NCI-H345 treated with DMSO at 0.1 percent for 48 hours (cell line): ENCODE measurements around the gene ATP2B1.

ENCODE experiments used
- DNase-seq: peaks from one replicate; lab custom pipeline; 2025; ENCODE audit not compliant: unreplicated experiment; lab: John Stamatoyannopoulos, UW

ATP2B1 gene

DNA sequence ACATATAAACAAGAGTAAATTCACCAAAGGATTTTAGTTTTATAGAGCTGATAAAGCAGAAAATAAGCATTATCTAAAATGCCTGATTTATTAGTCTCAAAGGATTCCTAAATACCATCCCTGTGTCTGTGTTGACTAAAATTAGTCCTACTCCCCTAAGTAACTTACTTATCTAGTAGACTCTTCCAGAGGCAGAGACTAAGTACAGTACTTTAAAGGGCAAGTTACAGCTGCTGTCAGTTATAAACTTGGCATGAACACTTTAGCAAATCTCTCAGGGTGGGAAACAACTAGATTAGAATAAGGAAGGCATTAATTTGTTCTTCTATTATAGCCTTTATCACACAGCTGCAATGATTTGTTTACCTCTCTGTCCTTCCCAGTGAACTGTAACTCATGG lies 46.0 kb downstream of the ATP2B1 start:
- DNase-seq, result no peak

DNA sequence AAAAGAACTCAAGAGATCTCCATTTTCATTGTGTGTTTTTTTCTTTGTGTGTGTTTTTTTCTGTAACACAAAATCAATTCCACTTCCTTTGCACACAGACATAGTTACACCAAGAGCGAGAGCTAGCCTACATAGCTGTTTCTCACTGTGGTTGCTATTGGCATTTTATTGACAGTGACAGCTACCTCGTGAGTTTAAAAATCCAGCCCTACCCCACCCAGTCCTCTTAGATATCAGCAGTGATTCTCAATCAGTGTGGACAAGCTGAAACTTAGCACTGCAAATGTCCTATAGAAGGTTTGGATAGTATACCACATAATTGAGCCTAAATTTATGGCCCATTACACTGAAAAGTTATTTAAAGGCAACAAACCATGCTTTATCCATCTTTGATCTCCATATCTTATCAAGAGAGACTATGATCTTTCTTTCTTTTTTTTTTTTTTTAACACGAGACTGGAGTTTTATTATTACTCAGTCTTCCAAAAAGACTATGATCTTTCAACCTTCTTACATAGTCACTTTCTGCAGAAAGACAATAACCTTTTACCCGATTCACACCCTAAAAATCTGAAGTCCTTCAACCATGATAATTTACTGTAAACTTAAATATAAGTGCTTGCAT lies 46.8 kb downstream of the ATP2B1 start:
- DNase-seq, result no peak

DNA sequence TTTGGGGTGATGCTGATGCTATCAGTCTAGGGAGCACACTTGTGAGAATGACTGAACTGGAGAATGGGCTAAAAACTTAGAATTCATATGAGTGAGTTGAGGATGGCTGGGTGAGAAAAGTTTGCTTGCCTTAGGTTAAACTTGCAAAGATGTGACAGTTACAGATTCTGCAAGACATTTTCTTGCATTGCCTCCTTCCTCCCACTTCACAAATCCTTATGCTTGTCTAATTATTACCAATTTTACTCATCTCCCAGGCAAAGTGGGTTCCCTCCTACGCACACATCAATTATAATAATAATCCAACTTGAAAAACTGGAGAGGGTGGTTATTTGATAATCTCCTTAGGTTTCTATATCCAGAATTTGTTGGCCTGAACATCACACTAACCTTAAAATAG lies 50.9 kb downstream of the ATP2B1 start:
- DNase-seq, result no peak

DNA sequence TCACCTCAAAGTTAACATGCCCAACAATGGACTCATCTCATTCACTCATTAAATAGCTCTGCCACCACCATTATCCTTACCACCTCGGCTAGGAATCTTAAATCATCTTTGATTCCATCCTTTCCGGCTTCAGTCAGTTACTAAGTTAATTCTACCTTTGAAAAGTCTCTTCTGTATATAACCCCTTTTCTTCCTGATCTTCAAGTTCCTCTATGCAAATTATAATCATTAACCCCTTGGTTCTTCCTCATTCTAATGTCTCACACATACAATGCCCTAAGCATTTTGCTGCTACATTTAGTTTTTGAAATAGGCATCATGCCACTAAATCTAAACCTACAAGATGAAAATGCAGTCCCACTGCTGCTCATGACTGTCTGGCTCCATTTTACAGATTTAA lies 51.6 kb downstream of the ATP2B1 start:
- DNase-seq, result no peak

DNA sequence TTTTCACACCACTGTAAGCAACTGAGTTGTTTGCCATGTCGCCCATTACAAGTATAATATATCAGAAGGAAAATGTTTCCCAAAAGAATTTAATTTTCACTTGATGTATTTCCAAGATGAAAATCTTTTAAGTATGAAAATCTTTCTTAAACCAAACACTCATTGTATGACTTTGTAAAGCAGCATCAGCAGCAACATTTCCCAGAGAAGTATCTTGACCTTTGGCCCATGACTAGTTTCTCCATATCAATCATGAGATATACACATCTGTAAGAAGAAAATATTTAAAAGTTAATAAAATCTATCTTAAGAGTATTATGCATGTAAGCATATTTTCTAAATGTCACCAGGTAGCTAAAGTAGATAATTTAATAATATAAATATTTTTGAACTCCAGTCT lies 52.8 kb downstream of the ATP2B1 start:
- no peak for DNase-seq

DNA sequence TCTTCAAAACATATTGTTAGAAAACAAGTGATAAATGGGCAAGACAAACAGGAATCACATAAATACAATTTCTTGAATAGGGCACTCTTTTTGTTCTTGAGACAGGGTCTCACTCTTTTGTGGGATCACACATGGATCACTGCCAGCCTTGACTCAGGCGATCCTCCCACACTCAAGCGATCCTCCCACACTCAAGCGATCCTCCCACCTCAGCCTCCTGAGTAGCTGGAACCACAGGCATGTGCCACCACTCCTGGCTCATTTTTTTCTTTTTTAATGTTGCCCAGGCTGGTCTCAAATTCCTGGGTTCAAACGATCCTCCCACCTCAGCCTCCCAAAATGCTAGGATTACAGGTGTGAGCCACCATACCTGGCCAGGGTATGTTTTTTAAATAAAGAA lies 57.4 kb downstream of the ATP2B1 start:
- DNase-seq, result no peak

DNA sequence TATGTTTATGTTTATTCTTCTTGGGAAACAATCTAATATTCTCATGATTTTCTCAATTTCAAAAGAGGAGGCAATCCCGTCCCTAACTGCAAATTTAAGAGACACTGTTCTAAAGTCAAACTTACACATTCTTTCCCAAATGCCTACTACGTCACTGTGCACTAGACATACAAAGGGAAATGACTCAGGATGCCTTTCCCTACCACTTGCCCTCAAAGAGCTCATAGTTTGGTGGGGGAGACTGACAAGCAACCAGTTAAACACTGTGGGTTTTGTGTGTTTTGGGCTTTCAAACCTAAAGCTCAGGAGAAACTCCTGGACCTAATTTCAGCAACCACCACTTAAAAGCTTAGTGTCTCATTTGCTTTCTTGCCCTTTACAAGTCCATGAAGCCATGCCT lies 58.4 kb downstream of the ATP2B1 start:
- no peak for DNase-seq

DNA sequence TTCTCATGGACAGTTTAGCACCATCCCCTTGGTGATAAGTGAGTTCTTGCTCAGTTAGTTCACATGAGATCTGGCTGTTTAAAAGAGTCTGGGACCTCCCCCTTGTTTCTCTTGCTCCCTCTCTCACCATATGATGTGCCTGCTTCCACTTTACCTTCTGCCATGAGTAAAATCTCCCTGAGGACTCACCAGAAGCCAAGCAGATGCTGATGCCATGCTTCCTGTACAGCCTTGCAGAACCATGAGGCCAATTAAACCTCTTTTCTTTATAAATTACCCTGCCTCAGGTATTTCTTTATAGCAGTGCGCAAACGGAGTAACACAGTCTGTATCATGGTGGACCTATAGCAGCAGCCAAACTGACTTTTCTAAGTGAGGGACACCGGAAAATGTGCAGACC lies 58.8 kb downstream of the ATP2B1 start:
- DNase-seq, result no peak

DNA sequence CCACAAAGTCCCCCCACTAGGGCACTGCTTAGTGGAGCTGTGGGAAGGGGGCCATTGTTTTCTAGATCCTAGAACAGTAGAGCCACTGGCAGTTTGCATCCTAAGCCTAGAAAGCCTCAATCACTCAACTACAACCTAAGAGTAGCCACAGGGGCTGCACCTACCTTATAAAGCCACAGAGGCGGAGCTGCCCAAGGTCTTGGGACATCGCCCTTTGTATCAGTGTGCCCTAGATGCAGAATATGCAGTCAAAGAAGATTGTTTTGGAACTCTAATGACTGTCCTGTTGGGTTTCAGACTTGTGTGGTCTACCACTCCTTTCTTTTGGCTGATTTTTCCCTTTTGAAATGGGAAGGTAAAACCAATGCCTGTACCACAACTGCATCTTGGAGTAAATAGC lies 59.5 kb downstream of the ATP2B1 start:
- DNase-seq, result no peak

DNA sequence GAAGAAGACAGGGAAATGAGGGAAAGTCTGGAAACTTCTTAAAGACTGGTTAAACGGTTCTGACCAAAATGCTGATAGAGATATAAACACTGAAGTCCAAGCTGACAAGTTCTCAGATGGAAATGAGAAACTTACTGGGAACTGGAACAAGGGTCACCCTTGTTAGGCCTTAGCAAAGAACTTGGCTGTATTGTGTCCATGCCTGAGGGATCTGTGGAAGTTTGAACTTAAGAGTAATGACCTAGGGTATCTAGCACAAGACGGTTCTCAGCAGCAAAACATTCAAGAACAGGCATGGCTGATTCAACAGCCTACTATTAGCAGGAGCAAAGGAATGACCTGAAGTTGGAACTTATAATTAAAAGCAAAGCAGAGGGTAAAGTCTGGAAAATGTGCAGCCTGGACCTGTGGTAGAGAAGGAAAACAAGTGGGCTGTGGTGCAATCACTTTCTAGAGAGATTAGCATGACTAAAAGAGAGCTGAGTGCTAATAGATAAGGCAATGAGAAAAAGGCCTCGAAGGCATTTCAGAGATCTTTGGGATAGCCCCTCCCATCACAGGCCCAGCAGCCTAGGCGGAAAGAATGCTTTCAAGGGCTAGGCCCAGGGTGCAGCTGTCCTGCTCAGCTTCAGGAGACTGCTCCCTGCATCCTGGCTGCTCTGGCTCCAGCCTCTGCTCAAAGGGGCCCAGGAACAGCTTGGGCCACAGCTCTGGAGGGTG lies 60.3 kb downstream of the ATP2B1 start:
- DNase-seq, result no peak

DNA sequence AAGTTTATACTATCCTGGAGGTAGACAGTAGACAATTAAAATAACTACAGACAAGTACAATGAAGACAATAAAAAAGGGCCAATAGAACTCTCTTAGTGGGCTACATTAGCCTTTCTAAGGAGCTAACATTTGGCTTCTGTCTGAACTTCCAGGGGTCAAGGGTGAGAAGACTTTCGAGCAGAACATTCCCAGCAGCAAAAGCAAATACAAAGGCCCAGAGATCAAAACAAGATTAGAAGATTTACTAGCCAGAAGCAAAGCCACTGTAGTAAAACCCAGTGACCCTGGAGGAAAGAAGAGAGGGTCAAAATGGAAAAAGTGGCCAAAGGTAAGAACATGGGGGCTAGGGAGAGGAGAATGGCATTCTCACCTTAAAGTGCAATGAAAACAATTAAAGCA lies 63.2 kb downstream of the ATP2B1 start:
- no peak for DNase-seq

DNA sequence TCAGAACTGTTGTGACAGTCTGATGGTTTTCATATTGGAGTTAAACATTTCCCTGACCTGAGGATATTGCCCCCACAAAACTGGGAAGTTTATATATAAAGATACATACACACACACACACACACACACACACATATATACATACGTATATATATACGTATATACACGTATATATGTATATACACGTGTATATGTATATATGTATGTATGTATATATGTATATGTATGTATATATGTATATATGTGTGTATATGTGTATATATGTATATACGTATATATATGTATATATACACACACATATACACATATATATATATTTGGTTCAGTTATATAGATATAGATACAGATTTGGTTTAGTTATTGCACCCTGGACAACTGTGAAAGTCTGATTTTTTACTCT lies 65.7 kb downstream of the ATP2B1 start:
- no peak for DNase-seq

DNA sequence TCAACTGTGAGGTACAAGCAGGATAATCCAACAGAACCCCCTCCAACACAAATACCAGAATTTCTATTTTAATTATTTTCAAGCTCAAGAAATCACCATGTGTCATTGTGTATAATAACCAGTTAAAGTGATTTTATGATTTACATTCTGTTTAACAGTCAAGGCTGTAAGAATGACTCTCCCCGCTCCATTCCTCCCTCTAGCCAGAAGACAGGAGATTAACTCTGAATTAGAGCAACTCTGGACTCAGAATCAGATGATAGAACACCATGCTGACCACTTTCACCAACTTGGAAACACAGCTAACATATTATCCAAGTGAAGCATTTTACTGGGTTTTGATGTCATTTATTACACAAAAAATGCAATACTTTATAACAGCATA lies 71.9 kb downstream of the ATP2B1 start:
- DNase-seq, result no peak

DNA sequence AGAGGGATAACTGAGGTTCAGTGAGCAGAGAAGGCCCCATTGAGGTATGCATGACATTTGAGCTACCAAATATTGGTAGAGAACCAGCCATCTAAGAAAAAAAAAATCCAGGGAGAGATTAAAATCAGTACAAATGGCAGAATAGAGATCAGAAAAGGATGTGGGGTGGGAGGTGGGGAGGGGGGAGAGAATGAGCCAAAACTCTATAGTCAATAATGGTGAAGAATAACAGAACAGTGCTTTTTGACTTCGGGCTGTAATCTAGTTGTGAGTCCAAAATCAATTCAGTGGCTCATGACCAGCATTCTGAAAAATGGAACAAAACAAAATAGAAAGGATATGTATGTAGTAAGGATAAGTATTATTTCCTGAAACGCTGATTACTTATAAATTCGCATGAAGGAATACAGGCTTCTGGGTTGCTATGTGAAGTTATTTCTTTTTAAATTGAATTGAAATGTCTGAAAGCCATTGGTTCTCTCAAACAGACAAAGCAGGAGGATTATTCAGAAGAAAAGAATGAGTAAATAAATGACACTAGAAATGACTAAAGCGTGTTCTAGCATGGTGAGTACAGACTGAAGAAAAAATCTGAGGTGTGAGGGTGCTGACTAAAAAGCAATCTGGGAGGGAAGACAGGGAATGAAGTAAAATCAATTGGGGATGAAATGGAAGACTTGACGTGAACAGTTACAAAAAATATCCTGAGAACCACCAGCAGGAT lies 72.4 kb downstream of the ATP2B1 start:
- no peak for DNase-seq

DNA sequence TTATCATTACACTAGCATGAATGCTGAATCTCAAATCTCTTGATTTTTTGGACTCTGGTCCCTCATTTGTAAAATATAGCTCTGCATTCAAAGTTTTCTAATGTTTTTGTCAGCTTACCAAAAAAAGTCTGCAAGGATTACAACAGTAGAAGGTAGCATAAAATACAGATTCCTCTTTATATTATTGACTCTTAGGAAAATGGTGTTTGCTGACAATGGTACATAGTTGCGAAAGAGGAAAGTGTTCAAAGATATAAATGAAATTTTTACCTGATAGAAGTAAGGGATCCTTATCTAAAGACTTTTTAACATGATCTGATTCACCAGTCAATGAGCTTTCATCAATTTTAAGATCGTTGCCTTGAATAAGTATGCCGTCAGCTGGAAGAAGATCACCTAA lies 74.1 kb downstream of the ATP2B1 start:
- DNase-seq, result no peak

DNA sequence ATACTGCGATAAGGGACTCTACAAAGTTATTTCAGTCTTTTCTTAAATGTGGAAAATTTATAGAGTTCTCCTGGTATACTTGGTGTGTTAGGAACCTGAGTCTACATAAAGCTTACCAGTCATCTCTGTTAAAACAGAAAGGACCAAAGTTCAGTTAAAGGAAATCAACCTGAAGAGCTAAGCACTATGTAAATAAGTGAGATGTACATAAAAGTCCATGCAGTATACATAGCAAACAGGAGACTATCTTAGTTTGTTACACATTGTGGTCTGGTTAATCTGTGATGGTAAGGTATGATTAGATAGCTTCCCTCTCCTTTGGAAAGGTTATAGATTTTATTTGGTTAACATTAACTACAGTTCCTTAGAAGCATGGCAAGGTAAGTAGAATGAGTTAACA lies 75.9 kb downstream of the ATP2B1 start:
- no peak for DNase-seq

DNA sequence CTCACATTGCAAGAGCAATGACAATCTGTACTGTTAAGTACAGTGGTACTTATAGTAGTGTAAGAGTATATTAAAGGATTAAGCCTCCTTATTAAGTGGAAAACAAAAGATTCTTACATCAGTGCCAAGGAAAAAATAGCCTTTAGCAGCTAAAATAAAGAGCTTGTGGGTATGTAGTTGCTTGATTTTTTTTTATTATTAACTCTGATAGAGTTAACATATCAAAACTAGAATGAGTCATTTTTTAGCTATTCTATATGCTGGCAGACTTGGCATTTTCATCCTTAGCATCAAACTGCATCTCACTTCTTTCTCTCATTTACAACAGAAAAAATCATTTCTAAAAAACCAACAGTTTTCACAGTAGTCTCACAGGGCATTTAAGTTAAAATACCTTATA lies 86.5 kb downstream of the ATP2B1 start:
- DNase-seq, result no peak

DNA sequence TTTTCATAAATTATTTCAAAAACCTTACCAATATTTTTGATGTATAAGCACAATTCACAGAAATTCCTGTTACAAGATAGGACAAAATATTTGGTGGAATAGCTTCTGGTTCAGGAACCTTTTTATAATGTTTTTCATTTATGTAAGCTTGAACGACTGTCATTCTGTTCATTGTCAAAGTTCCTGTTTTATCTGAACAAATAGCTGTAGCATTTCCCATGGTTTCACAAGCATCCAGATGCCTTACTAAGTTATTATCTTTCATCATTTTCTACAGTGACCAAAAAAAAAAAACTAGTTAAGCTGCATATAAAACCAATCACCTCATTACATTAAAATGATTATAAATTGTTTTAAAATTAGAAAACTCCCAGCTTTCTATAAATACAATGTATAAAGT lies 87.1 kb downstream of the ATP2B1 start:
- no peak for DNase-seq

DNA sequence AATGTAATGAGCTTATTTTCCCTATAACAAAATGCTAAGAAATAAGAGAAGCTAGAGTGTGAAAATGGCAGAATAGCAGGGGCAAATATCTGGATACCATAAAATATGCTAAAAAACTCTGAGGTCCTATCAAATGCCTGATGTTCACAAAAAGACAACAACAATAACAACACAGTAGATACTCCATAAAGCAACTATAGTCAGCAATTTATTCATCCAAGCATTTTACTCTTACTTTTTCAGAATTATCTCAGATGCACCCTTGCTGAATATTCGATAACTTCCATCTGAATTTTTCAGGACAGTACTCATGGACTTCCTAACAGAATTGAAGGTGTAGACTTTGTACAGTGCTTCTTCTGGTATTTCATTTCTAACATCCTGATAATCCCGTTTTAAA lies 88.9 kb downstream of the ATP2B1 start:
- no peak for DNase-seq

DNA sequence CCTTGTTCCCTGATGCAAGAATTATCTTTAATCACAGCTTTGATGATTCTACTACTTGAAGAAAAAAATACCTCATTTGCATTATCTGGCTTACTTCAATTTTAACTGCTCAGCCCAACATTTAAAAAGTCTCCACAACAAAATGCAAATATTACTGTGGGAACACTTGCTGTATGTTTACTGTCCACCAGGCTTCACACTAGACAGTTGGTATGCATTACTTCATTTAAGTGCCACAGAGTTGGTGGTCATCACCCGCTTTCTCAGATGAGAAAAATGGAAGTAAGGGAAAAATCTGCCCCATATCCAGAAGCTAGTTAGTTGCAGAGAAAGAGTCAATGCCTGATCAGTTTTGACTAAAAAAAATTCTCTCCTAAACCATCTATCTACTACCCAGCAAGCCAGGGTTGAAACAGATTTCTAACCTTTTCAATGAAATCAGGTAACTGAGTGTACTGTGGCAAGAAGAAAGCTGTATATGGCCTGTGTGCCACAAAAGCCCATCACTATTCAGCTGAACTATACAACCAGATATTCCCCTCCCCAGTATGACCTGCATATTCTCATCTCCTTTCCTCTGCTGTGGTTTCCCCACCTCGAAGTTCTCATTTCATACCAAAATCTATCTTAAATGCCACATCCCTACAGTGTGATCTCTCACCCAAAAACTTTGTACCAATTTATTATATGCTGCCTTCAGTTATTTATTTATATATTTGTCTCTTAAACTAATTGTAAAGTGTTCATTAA lies 90.3 kb downstream of the ATP2B1 start:
- DNase-seq, result no peak

DNA sequence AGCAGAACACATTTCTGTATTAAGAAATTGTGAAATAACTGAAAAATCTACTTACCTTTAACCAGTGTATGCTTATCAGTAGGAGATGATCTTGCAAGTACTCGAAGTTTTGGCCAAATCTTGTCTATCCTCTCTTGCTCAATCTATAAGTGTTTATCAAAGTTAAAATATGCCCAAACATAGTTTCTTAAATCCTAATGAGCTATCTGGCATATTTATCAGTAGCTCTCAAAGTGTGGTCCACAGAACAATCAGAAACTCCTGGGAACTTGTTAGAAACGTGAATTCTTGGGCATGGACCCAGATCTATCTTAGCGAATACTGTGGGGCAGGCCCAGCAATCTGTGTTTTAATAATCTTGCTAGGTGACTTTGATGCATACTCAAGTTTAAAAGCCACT lies 98.3 kb downstream of the ATP2B1 start:
- DNase-seq, result no peak

DNA sequence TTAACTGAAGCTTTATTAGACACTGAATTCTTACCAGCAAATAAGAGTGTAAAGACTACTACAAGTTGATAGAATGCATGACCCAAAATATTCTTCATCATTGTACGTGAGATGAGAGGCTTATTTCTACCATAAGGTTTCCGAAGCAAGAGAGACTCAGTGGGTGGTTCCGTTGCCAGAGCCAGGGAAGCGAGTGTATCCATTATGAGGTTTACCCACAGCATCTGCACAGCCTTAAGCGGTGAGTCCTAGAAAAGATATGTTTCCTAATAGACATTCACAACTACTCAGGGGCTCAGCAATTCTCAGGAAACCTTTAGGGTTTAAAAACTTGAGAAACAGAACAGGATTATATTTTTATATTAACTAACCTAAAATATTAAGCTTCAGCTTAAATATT lies 105.0 kb downstream of the ATP2B1 start:
- DNase-seq, result no peak
